Stimulated activated CD8-positive, alpha-beta memory T cell treated with anti-CD3 and anti-CD28 coated beads, Interleukin-7, amount 100 ng/mL, for 24 hours (primary cell): Measurements from ENCODE around the gene CDH23.

Source experiments
- DNase-seq: peaks from one replicate; pipeline ENCODE4 v3.0.0-alpha.2; 2020; ENCODE audit warnings: low read depth

CDH23 gene

GRCh38 chr10:71659111-71659634, 262.5 kb downstream of the CDH23 start:
- no peak for DNase-seq

GRCh38 chr10:71659737-71660136, 263.0 kb downstream of the CDH23 start:
- DNase-seq: no peak

- DNase-seq: no peak
Observed at GRCh38 chr10:71660313-71660712, 263.6 kb downstream of the CDH23 start.

- no peak for DNase-seq
Observed at GRCh38 chr10:71661060-71661622, 264.4 kb downstream of the CDH23 start.

- DNase-seq: no peak
Observed at GRCh38 chr10:71661779-71662336, 265.1 kb downstream of the CDH23 start.

- DNase-seq: no peak
Observed at GRCh38 chr10:71663311-71663710, 266.6 kb downstream of the CDH23 start.

- DNase-seq: no peak
Observed at GRCh38 chr10:71664585-71664984, 267.9 kb downstream of the CDH23 start.

- DNase-seq: no peak
Observed at GRCh38 chr10:71665456-71665855, 268.7 kb downstream of the CDH23 start.

GRCh38 chr10:71666639-71667386, 270.1 kb downstream of the CDH23 start:
- DNase-seq: no peak

GRCh38 chr10:71667387-71667752, 270.6 kb downstream of the CDH23 start:
- DNase-seq: no peak

- DNase-seq: no peak
Observed at GRCh38 chr10:71671994-71672946, 275.6 kb downstream of the CDH23 start.

GRCh38 chr10:71675295-71675970, 278.7 kb downstream of the CDH23 start:
- DNase-seq: no peak

GRCh38 chr10:71677261-71677660, 280.5 kb downstream of the CDH23 start:
- DNase-seq: no peak

GRCh38 chr10:71678057-71678805, 281.5 kb downstream of the CDH23 start:
- no peak for DNase-seq

- no peak for DNase-seq
Observed at GRCh38 chr10:71679425-71679824, 282.7 kb downstream of the CDH23 start.

GRCh38 chr10:71681977-71682376, 285.3 kb downstream of the CDH23 start:
- DNase-seq: no peak

GRCh38 chr10:71683301-71683700, 286.6 kb downstream of the CDH23 start:
- DNase-seq: no peak

- DNase-seq: no peak
Observed at GRCh38 chr10:71684356-71685173, 287.8 kb downstream of the CDH23 start.

- DNase-seq: no peak
Observed at GRCh38 chr10:71685554-71686232, 289.0 kb downstream of the CDH23 start.
